ENCODE measurements around the gene FAU. TPM values are rescaled to one million over a fixed set of nuclear protein-coding genes. Genes with fewer than 3 reads are reported as not detected.

Gene FAU
- total and polyA plus RNA-seq, 2 of the 13 experiments (the other 11 are each of a cell fraction or from before 2014, with no cell fraction given), result 374 to 869 TPM

- peak; percentile 61 for TF ChIP-seq PBX2 (CRISPR knock-in tag; IDR thresholded peaks at IDR 0.05)
- TF ChIP-seq NFIB (CRISPR knock-in tag; IDR thresholded peaks at IDR 0.05; ENCODE audit: borderline replicate concordance), result no peak
- no peak for TF ChIP-seq CHCHD3 (CRISPR knock-in tag; IDR thresholded peaks at IDR 0.05)
- peak; percentile 39; the same call in 1 of the 2 replicates for TF ChIP-seq MTERF4 (CRISPR knock-in tag; IDR thresholded peaks at IDR 0.05)
- no peak for TF ChIP-seq KLF16 (CRISPR knock-in tag; IDR thresholded peaks at IDR 0.05)
- TF ChIP-seq ZNF720 (CRISPR knock-in tag; IDR thresholded peaks at IDR 0.05), result no peak
- TF ChIP-seq ZNF30 (CRISPR knock-in tag; IDR thresholded peaks at IDR 0.05), result no peak
- 0 out of 2 replicates have a peak, but pooled peaks have one; percentile 29 for TF ChIP-seq ZNF142 (CRISPR knock-in tag; IDR thresholded peaks at IDR 0.05)
- 0 out of 2 replicates have a peak, but pooled peaks have one; percentile 18 for TF ChIP-seq GFI1 (CRISPR knock-in tag; IDR thresholded peaks at IDR 0.05; ENCODE audit: borderline replicate concordance)
- peak; percentile 4; the same call in 1 of the 2 replicates for TF ChIP-seq ZNF292 (CRISPR knock-in tag; IDR thresholded peaks at IDR 0.05; ENCODE audit: borderline replicate concordance, low read depth)
- TF ChIP-seq RFX3 (CRISPR knock-in tag; IDR thresholded peaks at IDR 0.05), result peak; percentile 89
- TF ChIP-seq MYPOP (CRISPR knock-in tag; IDR thresholded peaks at IDR 0.05), result 0 out of 2 replicates have a peak, but pooled peaks have one; percentile 22
- TF ChIP-seq ZNF121 (CRISPR knock-in tag; IDR thresholded peaks at IDR 0.05), result peak; percentile 52
- no peak for TF ChIP-seq ZNF678 (CRISPR knock-in tag; IDR thresholded peaks at IDR 0.05)
- TF ChIP-seq NFYB (CRISPR knock-in tag; IDR thresholded peaks at IDR 0.05), result peak; percentile 92
- TF ChIP-seq ZNF549 (CRISPR knock-in tag; IDR thresholded peaks at IDR 0.05), result no peak
- 0 out of 2 replicates have a peak, but pooled peaks have one; percentile 15 for TF ChIP-seq REPIN1 (CRISPR knock-in tag; IDR thresholded peaks at IDR 0.05; ENCODE audit: borderline replicate concordance, low read depth)
- no peak for TF ChIP-seq ZNF629 (CRISPR knock-in tag; conservative IDR thresholded peaks at IDR 0.05)
- TF ChIP-seq ZFX (CRISPR knock-in tag; IDR thresholded peaks at IDR 0.05; ENCODE audit: low read depth), result peak; percentile 59; the same call in 1 of the 2 replicates
These were observed 13.2 kb upstream of the FAU start (continued) for GRCh38 chr11:65134952-65135632.

Data from HepG2 (cell line).